ENCODE measurements around the gene BMS1.
A peak's percentile ranks its signal among the peaks of the same experiment; 100 is the strongest.
"Not testable (repeated sequence)": the region's sequence is repeated elsewhere in the genome, so short reads cannot be mapped to it uniquely, and the experiment has no call there.

The BMS1 gene

DNA sequence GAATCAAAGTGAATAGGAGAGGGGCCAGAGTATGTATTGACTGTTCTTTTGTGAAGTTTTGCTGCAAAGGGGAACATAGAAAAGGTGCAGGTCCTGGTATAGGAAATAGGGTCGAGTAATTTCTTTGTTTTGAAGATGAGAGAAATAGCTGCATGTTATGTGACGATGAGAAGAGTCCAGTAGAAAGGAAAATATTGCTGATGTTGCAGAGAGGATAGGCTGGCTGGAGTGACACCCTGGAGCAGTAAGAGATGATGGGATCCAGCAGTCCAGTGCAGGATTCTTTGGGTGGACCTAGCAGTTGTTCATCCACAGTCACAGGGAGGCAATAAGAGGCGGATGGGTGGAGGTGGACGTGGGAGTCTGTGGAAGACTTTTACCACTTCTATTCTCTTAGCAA is 2.1 kb upstream of the BMS1 start:
- DNase-seq (ENCODE audit: low read depth, low spot score): no peak
- H3K4me3 ChIP-seq (ENCODE audit: low read length): no peak overlapping the region

- peak overlapping the region; percentile 88 for H3K4me3 ChIP-seq (ENCODE audit: low read length)
- no peak for DNase-seq (ENCODE audit: low read depth, low spot score)
These were observed 626 bp upstream of the BMS1 start for GRCh38 chr10:42781893-42782445.

GRCh38 chr10:42783181-42783549 is 570 bp downstream of the BMS1 start:
- DNase-seq (ENCODE audit: low read depth, low spot score): no peak
- H3K4me3 ChIP-seq (ENCODE audit: low read length): peak overlapping the region; percentile 88

- H3K4me3 ChIP-seq (ENCODE audit: low read length): no peak overlapping the region
These were observed 3.2 kb downstream of the BMS1 start for GRCh38 chr10:42785759-42786158.

GRCh38 chr10:42790835-42791234 is 8.2 kb downstream of the BMS1 start:
- no peak for DNase-seq (ENCODE audit: low read depth, low spot score)
- no peak overlapping the region for H3K4me3 ChIP-seq (ENCODE audit: low read length)

More at GRCh38 chr10:42785759-42786158, 3.2 kb downstream of the BMS1 start:
- DNase-seq (ENCODE audit: low read depth, low spot score): no peak

GRCh38 chr10:42795701-42796100 is 13.1 kb downstream of the BMS1 start:
- no peak overlapping the region for H3K4me3 ChIP-seq (ENCODE audit: low read length)
- no peak for DNase-seq (ENCODE audit: low read depth, low spot score)

- H3K4me3 ChIP-seq (ENCODE audit: low read length): no peak overlapping the region
- DNase-seq (ENCODE audit: low read depth, low spot score): no peak
These were observed 18.5 kb downstream of the BMS1 start for GRCh38 chr10:42801135-42801534.

GRCh38 chr10:42802876-42803275 is 20.3 kb downstream of the BMS1 start:
- no peak overlapping the region for H3K4me3 ChIP-seq (ENCODE audit: low read length)
- DNase-seq (ENCODE audit: low read depth, low spot score): no peak

GRCh38 chr10:42809676-42810075 is 27.1 kb downstream of the BMS1 start:
- no peak for DNase-seq (ENCODE audit: low read depth, low spot score)
- no peak overlapping the region for H3K4me3 ChIP-seq (ENCODE audit: low read length)

GRCh38 chr10:42812028-42812427 is 29.4 kb downstream of the BMS1 start:
- H3K4me3 ChIP-seq (ENCODE audit: low read length): no peak overlapping the region
- no peak for DNase-seq (ENCODE audit: low read depth, low spot score)

GRCh38 chr10:42813989-42814687 is 31.5 kb downstream of the BMS1 start:
- H3K4me3 ChIP-seq (ENCODE audit: low read length); DNase-seq (ENCODE audit: low read depth, low spot score): not testable (repeated sequence)

DNA sequence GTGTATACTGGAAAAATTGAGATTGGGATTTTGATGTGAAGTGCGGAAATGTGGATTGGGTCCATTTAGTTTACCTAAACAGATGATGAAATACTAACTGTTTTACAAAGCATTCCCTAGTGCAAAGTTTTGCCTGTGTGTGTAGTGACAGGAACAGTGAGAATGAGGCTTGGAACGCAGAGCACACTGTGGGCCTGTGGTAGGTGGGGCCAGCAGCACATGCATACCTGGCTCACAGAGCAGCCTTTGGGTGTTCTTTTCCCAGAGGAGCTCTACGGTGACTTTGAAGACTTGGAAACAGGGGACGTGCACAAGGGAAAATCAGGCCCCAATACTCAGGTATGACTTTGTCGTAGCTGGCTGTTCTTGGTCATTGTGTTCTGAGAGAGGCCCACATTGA is 33.7 kb downstream of the BMS1 start:
- not testable (repeated sequence) for H3K4me3 ChIP-seq (ENCODE audit: low read length)

DNA sequence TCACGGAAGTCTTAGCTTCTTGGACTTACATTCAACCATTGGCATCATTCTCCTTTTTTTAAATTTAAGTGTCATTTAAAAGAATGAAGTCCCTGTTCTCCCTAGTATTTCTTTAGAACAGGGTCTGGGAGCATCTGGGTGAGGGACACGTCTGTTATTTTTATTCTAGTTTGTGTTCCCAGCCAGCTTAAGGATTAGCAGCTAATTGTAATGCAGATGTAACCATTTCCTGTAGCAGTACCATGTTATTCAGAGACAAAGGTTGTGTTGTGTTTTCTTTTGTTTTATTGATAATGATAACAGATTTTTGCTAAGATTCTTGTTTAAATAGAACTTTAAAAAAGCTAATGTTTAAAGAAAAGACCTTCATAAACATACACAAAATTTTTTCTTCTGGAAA is 34.3 kb downstream of the BMS1 start:
- DNase-seq (ENCODE audit: low read depth, low spot score): no peak
- no peak overlapping the region for H3K4me3 ChIP-seq (ENCODE audit: low read length)

More for the DNA sequence above, 33.7 kb downstream of the BMS1 start:
- not testable (repeated sequence) for DNase-seq (ENCODE audit: low read depth, low spot score)

DNA sequence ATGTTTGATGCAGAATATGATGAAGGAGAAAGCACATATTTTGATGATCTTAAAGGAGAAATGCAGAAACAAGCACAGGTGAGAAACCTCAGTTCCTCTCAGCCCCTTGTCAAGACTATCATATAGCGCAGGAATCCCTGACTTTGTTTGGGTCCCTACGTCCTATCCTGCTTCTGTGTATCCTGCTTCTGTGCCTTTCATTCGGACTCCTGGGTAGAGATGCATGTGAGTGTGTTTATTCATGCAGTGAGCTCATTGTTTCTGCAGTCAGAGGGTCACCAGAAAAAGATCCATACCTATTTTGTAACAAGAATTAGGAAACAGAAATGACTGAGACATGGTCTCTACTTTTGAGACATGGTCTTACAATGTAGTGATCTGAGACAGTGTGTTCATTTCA is 34.8 kb downstream of the BMS1 start:
- H3K4me3 ChIP-seq (ENCODE audit: low read length); DNase-seq (ENCODE audit: low read depth, low spot score): not testable (repeated sequence)

DNA sequence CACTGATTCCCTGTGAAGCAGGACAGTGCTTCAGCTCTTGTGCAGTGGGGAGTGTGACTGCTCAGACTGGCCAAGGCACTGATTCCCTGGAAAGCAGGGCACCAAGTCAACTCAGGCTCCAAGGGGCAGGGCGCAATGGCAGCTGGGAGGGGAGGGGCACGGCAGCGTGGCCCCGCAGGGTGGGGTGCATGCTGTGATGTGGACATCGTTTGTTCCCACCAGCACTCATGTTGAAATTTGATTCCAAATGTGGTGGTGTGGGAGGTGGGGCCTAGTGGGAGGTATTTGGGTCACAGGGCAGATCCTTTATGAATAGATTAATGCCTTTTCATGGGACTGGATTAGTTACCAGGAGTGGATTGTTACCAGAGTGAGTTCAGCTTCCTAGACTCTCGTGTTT is 44.2 kb downstream of the BMS1 start:
- not testable (repeated sequence) for DNase-seq (ENCODE audit: low read depth, low spot score); H3K4me3 ChIP-seq (ENCODE audit: low read length)

- no peak overlapping the region for H3K4me3 ChIP-seq (ENCODE audit: low read length)
- no peak for DNase-seq (ENCODE audit: low read depth, low spot score)
These were observed 44.6 kb downstream of the BMS1 start for GRCh38 chr10:42827201-42827600.

GRCh38 chr10:42828391-42828790 is 45.8 kb downstream of the BMS1 start:
- not testable (repeated sequence) for DNase-seq (ENCODE audit: low read depth, low spot score); H3K4me3 ChIP-seq (ENCODE audit: low read length)

- no peak for DNase-seq (ENCODE audit: low read depth, low spot score)
- H3K4me3 ChIP-seq (ENCODE audit: low read length): no peak overlapping the region
These were observed 47.6 kb downstream of the BMS1 start for GRCh38 chr10:42830237-42830636.

- DNase-seq (ENCODE audit: low read depth, low spot score): no peak
- no peak overlapping the region for H3K4me3 ChIP-seq (ENCODE audit: low read length)
These were observed 53.5 kb downstream of the BMS1 start for GRCh38 chr10:42836096-42836495.

- no peak for DNase-seq (ENCODE audit: low read depth, low spot score)
- no peak overlapping the region for H3K4me3 ChIP-seq (ENCODE audit: low read length)
These were observed 54.3 kb downstream of the BMS1 start for GRCh38 chr10:42836771-42837468.

Measured in Jurkat, Clone E6-1 (cell line).